Keratinocyte (primary cell): ENCODE data around the gene MIX23. TPM values are rescaled to one million over a fixed set of nuclear protein-coding genes. Genes with fewer than 3 reads are reported as not detected.

Experiments
- DNase-seq: peaks from one replicate; pipeline ENCODE4 v3.0.0-alpha.2; 2011; ENCODE audit warnings: low read depth, missing footprints, low spot score
- FAIRE-seq: peaks from 2 replicates; lab custom pipeline; 2011; peaks lifted over from hg19 to GRCh38; lab: Jason Lieb, UNC
- H2AFZ ChIP-seq: 2 replicates; pipeline ENCODE4 v1.6.0; 2012; ENCODE audit warnings: low read length, control low read depth, inconsistent platforms; ENCODE audit not compliant: control insufficient read depth
- H3K27ac ChIP-seq: 2 replicates; pipeline ENCODE4 v1.5.1; 2011; ENCODE audit warnings: low read length; ENCODE audit not compliant: control insufficient read depth, insufficient read depth
- H3K27me3 ChIP-seq: 3 replicates; pipeline ENCODE4 v1.6.0; 2011; ENCODE audit warnings: low read length; ENCODE audit not compliant: control insufficient read depth, insufficient read depth; ENCODE audit errors: extremely low read depth
- H3K36me3 ChIP-seq, 2 experiments: 2 replicates in 1 of 2; 3 replicates in 1 of 2; pipeline ENCODE4 v1.5.1; 2011; ENCODE audit warnings: low read length in 2 of 2, mild to moderate bottlenecking in 1 of 2; ENCODE audit not compliant: control insufficient read depth in 2 of 2, insufficient read depth in 2 of 2; ENCODE audit errors: extremely low read depth in 1 of 2
- H3K4me1 ChIP-seq: 3 replicates; pipeline ENCODE4 v1.5.1; 2011; ENCODE audit warnings: low read length; ENCODE audit not compliant: control insufficient read depth, insufficient read depth; ENCODE audit errors: extremely low read depth
- H3K4me2 ChIP-seq: 3 replicates; pipeline ENCODE4 v1.6.0; 2011; ENCODE audit warnings: low read depth, low read length; ENCODE audit not compliant: control insufficient read depth, insufficient read depth; ENCODE audit errors: extremely low read depth
- H3K4me3 ChIP-seq, 3 experiments: fragments of 200-600 bp in 1 of 3; sonication (generic) in 1 of 3; 2 replicates in 2 of 3; 3 replicates in 1 of 3; pipeline ENCODE4 v1.5.1; 2011 to 2016; ENCODE audit warnings: low read length in 3 of 3, mild to moderate bottlenecking in 3 of 3, control low read depth in 2 of 3, inconsistent platforms in 1 of 3, low read depth in 1 of 3, mixed read lengths in 1 of 3, mixed run types in 1 of 3, moderate library complexity in 1 of 3; ENCODE audit not compliant: control insufficient read depth in 2 of 3, insufficient read depth in 2 of 3; ENCODE audit errors: extremely low read depth in 1 of 3
- H3K79me2 ChIP-seq: 2 replicates; pipeline ENCODE4 v1.6.0; 2012; ENCODE audit warnings: low read length; ENCODE audit not compliant: control insufficient read depth, insufficient read depth
- H3K9ac ChIP-seq: 3 replicates; pipeline ENCODE4 v1.6.0; 2011; ENCODE audit warnings: low read length; ENCODE audit not compliant: control insufficient read depth, insufficient read depth; ENCODE audit errors: extremely low read depth
- H3K9me1 ChIP-seq: 3 replicates; pipeline ENCODE4 v1.6.0; 2011; ENCODE audit warnings: low read length; ENCODE audit not compliant: control insufficient read depth, insufficient read depth; ENCODE audit errors: extremely low read depth
- H3K9me3 ChIP-seq: 2 replicates; pipeline ENCODE4 v1.5.1; 2012; ENCODE audit warnings: low read depth, low read length; ENCODE audit not compliant: control insufficient read depth
- H4K20me1 ChIP-seq: 3 replicates; pipeline ENCODE4 v1.6.0; 2011; ENCODE audit warnings: low read length; ENCODE audit not compliant: control insufficient read depth, insufficient read depth; ENCODE audit errors: extremely low read depth
- EZH2 ChIP-seq: IDR thresholded peaks from one replicate; pipeline ENCODE4 v1.6.1; 2012; ENCODE audit warnings: inconsistent platforms, mild to moderate bottlenecking, low read length, moderate library complexity
- dilution Hi-C: fragments of 300-500 bp; cut with MboI; formaldehyde crosslinking; loops from one replicate; pipeline ENCODE4 v1.7.0; 2020; ENCODE audit warnings: low sequenced_read_pairs; ENCODE audit not compliant: extremely low pct_ligation_motif_present
- polyA plus RNA-seq, 5 experiments: library from polyadenylated mRNA; depleted of rRNA in 3 of 5; stranded (reverse) in 3 of 5; stranded (forward) in 1 of 5; unstranded in 1 of 5; fragments of >200 nt; gene quantifications; 1 replicate in 1 of 5; 2 replicates in 3 of 5; 3 replicates in 1 of 5; pipeline versions ENCODE4 v1.2.1 to v1.2.3, GENCODE V29; 2011 to 2012; ENCODE audit warnings: missing spikeins in 2 of 5, low read depth in 1 of 5, low replicate concordance in 1 of 5
- TF ChIP-seq, protein P1 (sequence below), 3 experiments: IDR thresholded peaks in 1 of 3; conservative IDR thresholded peaks in 1 of 3; optimal IDR thresholded peaks in 1 of 3; 2 replicates in 2 of 3; 3 replicates in 1 of 3; pipeline versions ENCODE3 to v1.5.1; 2011; ENCODE audit warnings: low read length in 3 of 3, mild to moderate bottlenecking in 3 of 3, moderate library complexity in 2 of 3, control low read depth in 1 of 3, inconsistent platforms in 1 of 3; ENCODE audit not compliant: insufficient read depth in 2 of 3; ENCODE audit errors: extremely low read depth in 1 of 3

The MIX23 gene
- polyA plus RNA-seq, 1 donor (not counting 4 experiments of a cell fraction or from before 2014, with no cell fraction given): 36.5 TPM

DNA sequence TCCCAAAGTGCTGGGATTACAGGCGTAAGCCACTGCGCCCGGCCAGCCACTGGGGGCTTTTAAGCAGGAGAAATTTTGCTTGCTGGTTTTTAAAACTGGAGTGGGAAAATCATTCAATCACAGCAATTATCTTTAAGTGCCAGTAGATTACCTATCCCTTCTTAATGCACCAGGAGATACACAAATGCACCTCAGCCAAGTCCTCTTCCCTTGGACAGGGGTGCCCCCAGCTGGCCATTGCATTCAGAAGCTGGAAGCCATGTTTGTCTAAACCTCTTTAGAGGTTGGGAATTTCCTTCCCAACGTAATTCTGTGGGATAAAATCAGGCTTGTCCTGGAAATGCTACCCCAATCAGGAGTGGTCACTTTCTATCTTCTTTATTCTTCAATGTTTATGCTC, 26.6 kb downstream of the MIX23 start:
- TF ChIP-seq EZH2: no peak
- TF ChIP-seq, protein P1, sequence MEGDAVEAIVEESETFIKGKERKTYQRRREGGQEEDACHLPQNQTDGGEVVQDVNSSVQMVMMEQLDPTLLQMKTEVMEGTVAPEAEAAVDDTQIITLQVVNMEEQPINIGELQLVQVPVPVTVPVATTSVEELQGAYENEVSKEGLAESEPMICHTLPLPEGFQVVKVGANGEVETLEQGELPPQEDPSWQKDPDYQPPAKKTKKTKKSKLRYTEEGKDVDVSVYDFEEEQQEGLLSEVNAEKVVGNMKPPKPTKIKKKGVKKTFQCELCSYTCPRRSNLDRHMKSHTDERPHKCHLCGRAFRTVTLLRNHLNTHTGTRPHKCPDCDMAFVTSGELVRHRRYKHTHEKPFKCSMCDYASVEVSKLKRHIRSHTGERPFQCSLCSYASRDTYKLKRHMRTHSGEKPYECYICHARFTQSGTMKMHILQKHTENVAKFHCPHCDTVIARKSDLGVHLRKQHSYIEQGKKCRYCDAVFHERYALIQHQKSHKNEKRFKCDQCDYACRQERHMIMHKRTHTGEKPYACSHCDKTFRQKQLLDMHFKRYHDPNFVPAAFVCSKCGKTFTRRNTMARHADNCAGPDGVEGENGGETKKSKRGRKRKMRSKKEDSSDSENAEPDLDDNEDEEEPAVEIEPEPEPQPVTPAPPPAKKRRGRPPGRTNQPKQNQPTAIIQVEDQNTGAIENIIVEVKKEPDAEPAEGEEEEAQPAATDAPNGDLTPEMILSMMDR (optimal IDR thresholded peaks at IDR 0.05 in 1 of 3, IDR thresholded peaks at IDR 0.05 in 1 of 3, conservative IDR thresholded peaks at IDR 0.05 in 1 of 3; ENCODE audit: extremely low read depth in 1 of 3, insufficient read depth in 2 of 3, low read length in 3 of 3): peak; percentile 56 to 89 (median 68)
- H3K9me3 ChIP-seq: no peaks in the 10 kb centered on the region
- FAIRE-seq (peak; percentile 75), DNase-seq (no peak)
- no peak overlapping the region for H3K9ac ChIP-seq
- H3K4me1 ChIP-seq: peaks cover 9% of the 10 kb centered on the region
- no peaks in the 10 kb centered on the region for H3K27me3 ChIP-seq
- H3K9me1 ChIP-seq: no peaks in the 10 kb centered on the region
- no peaks in the 10 kb centered on the region for H3K79me2 ChIP-seq
- no peaks in the 10 kb centered on the region for H4K20me1 ChIP-seq
- dilution Hi-C loops: no loop called here
- no peak overlapping the region for H2AFZ ChIP-seq
- H3K4me2 ChIP-seq: no peak overlapping the region
- H3K36me3 ChIP-seq: peaks cover 4 to 11% of the 10 kb centered on the region in 2 experiments
- H3K27ac ChIP-seq: no peak overlapping the region
- no peak overlapping the region for H3K4me3 ChIP-seq

DNA sequence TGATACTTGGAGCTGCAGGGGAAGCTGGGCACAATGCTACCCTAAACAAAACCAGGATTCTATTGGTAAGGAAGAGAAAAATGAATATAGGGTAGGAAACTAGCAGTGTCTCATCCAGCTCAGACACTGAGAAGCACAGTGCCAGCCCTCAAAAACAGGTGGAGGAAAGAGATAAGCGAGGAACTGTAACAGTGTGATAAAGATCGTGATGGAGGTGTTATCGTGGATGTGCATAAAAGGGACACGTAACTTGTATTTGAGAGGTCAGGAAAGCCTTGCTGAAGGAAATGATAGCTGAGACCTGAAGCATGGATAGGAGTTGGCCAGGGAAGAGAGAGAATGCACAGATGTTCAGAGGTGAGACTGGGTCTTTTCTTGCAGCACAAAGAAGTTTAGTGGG, 27.4 kb downstream of the MIX23 start:
- TF ChIP-seq, protein P1 (optimal IDR thresholded peaks at IDR 0.05 in 1 of 3, IDR thresholded peaks at IDR 0.05 in 1 of 3, conservative IDR thresholded peaks at IDR 0.05 in 1 of 3; ENCODE audit: extremely low read depth in 1 of 3, insufficient read depth in 2 of 3, low read length in 3 of 3): no peak
- no peak for TF ChIP-seq EZH2
- H3K27ac ChIP-seq: no peak overlapping the region
- no peak overlapping the region for H3K4me2 ChIP-seq
- FAIRE-seq (no peak), DNase-seq (no peak)
- no peaks in the 10 kb centered on the region for H3K79me2 ChIP-seq
- no peaks in the 10 kb centered on the region for H3K27me3 ChIP-seq
- dilution Hi-C loops: no loop called here
- no peak overlapping the region for H3K4me3 ChIP-seq
- no peaks in the 10 kb centered on the region for H3K9me3 ChIP-seq
- H4K20me1 ChIP-seq: no peaks in the 10 kb centered on the region
- no peak overlapping the region for H3K9ac ChIP-seq
- H3K9me1 ChIP-seq: no peaks in the 10 kb centered on the region
- peaks cover 4 to 8% of the 10 kb centered on the region in 2 experiments for H3K36me3 ChIP-seq
- peaks cover 14% of the 10 kb centered on the region for H3K4me1 ChIP-seq
- no peak overlapping the region for H2AFZ ChIP-seq
